Urothelium cell line (cell line): ENCODE measurements around the gene SLC45A1.
A peak's percentile ranks its signal among the peaks of the same experiment; 100 is the strongest.
"Not testable (repeated sequence)": the region's sequence is repeated elsewhere in the genome, so short reads cannot be mapped to it uniquely, and the experiment has no call there.

ENCODE experiments used
- DNase-seq: peaks from one replicate; pipeline ENCODE4 v3.0.0; 2011; ENCODE audit warnings: low spot score, mixed read lengths
- FAIRE-seq: peaks from 2 replicates; lab custom pipeline; 2011; peaks lifted over from hg19 to GRCh38; lab: Jason Lieb, UNC

SLC45A1 gene

DNA sequence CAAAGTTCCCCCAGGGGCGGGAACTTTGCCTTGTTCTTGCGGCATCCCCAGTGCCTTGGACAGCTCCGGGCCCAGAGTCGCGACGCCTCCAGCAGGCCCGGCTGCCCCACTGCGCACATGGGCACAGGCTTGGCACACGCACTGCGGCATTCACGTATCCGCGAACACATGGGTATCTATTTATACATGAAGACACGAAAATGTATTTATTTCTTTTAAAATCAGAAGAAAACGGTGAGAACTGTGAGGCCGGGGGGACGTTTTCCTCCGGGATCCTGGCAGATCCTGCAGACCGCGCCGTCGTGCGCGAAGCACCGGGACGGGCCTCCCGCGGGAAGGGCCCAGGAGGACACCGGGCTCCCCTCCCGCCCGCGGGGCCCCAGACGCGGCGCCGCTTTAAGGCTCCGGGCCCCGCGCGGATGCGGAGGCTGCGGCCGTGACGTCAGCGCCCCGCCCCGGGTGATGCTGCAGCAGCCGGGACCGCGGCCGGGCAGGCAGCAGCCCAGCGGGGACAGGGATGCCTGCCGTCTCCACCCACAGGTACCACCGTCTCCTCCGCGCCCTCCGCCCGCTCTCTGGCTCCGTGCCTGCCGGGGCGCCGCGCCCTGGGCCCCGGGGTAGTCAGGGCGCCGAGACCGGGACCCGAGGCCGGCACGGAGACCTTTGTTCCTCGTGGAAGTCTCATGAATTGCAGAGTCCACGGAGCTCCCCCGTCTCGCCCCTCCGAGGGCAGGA, at the start of gene SLC45A1:
TSS of gene SLC45A1 (plus strand) at position 468 of the 735 bp plus-strand sequence. CDS start 6,216 bp downstream, outside the sequence.
- FAIRE-seq, result no peak
- DNase-seq, result peak; percentile 56

DNA sequence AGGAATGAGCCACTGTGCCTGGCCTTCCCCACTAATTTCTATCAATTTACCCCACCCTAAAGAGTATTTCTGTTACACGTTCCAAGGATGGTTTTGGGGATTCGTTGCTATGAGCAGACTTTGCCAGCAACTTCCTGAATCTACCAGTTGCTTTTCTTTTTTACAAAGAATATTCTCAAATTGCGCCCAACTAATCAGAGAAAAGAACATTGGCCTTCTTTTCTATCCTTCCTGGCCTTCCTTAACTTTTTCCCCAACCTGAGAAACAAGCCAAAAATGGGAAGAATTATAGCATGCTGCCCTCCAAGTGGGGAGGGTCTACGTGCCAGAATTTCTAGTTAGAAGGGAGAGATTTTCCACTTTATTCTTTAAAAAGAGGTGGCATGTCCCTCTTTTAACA, 44.9 kb upstream of the SLC45A1 start:
- FAIRE-seq, result no peak

DNA sequence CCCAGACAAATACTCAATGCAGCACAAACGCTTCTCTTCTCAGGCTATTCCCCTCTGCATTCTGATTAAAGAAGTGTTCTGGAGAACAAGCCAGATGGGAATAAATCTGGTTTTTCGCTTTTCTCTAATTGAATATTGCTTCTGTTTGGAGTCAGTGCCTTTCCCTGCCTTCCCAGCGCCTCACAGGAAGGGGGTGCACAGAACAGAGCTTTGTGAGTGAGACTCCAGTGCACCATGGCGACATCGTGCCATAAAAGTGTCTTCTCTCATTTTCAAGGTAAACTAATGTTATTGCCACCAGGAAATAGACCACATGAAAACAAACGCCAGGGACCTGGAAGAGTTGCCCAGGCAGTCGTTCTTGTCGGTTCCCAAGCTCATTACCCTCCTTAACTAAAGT, 43.6 kb upstream of the SLC45A1 start:
- DNase-seq, result no peak
- no peak for FAIRE-seq

More for the DNA sequence above, 44.9 kb upstream of the SLC45A1 start:
- DNase-seq, result no peak

DNA sequence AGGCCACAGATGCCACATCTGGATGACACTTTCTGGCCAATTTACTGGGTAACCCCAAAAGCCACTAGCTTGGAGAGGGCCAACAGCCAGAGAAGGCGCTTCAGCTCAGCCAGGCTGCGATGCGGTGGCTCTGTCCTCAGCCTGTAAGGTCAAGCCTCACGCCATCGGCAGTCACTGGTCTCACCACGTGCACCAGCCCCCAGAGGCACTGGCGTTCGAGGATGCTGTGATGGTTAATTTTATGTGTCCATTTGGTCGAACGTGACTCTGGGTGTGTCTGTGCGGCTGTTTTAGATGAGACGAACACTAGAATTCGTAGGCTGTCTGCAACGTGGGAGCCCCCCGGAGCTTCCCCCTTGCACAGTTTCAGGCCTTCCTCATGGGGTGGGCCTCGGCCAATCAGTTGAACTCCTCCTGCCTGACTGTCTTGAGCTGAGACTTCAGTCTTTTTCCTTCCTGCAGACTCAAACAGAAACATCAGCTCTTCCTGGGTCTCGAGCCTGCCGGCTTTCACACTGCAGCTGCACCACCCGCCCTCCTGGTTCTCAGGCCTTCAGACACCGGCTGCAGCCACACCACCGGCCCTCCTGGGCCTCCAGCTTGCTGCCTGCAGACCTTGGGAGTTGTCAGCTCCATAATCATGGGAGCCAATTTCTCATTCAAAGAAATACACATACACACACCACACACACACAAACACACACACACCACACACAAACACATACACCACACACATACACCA, 41.6 kb upstream of the SLC45A1 start:
- no peak for DNase-seq
- FAIRE-seq, result no peak

DNA sequence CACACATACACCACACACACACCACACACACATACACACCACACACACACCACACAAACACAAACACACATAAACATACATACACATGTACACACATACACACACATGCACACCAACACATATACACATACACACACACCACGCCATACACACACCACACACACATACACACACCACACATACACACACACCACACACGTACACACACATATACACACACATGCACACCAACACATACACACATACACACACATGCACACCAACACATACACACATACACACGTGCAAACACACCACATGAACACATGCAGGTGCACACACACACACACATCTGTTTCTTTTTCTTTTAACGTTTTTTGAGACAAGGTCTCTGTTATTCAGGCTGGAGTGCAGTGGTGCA, 41.0 kb upstream of the SLC45A1 start:
- FAIRE-seq (peak; percentile 98), DNase-seq (no peak)

DNA sequence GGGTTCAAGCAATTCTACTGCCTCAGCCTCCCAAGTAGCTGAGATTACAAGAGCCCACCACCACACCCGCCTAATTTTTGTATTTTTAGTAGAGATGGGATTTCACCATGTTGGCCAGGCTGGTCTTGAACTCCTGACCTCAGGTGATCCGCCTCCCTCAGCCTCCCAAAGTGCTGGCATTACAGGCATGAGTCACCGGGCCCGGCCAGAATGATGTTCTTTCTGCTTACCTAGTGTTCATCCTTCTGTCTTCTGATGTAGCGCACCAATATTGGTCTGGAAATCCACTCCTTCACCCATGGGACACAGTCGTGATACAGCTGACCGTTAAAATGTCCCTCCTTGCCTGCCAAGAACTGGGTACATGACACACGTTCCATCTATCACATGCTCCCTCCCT, 39.2 kb upstream of the SLC45A1 start:
- not testable (repeated sequence) for DNase-seq, FAIRE-seq

DNA sequence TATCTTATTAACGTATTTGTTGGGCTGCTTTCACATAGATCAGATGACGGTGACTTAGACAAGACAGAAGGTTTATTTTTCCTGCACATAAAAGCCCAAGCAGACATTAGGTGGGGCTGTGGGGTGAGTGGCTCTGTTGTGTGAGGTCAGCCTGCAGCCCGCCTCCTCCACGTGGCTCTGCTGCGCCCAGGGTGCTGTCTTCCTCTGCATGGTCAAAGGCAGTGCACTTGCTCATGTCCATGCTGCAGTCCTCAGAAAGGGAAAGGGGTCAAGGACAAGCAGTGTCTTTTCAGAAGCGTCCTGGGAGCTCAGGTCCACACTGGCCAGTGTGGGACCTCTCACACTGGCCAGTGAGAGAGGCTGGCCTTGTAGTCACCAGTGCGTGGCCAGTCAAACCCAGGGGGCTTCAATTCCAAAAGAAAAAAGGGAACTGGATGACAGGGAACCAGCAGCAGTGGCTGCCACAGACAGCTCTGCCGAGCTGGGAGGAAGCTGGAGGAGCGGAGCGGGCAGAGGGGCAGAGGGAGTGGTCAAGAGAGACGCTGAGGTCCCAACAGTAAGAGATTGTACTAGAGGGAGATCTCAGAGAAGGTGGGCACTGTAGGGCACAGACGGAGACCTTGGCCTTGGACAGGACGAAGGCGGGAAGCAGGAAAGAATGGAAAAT, 35.9 kb upstream of the SLC45A1 start:
- no peak for FAIRE-seq
- no peak for DNase-seq

DNA sequence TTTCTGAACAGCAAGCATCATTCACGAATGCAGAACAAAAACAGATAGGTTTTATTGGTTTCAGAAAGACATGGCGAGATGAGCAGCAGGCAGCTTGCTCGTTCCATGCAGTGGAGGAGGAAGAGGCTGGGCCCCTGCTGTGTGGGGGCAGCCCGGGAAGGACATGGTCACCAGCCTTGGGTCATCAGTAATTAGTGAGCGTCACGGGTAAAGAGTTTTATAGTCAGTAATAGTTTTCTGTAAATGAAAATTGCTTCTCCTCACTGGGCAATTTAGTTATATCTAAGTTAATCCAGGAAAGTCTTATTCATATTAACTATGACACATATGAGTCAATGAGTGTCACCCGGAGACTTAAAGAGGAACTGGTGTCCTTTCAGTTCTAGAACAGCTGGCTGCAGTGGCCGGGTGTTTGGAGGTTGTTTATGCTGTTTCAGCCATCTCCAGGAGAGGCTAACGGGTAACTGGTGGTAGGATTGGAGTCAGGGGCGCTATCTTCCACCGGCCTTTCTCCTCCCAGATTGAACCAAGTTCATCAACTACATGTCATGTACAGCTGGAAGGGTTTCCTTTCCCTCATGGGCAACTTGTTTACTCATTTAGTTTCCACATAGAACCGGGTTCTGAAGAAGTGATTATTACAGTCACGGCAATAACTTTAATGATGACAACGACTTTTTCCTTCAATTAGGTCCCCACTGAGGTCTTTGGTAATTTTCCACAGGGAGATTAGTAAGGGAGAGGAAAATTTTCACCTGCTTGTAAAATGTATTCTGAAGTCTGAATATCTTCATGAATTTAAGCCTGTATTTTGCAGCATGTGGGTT, 34.6 kb upstream of the SLC45A1 start:
- FAIRE-seq (no peak), DNase-seq (no peak)

DNA sequence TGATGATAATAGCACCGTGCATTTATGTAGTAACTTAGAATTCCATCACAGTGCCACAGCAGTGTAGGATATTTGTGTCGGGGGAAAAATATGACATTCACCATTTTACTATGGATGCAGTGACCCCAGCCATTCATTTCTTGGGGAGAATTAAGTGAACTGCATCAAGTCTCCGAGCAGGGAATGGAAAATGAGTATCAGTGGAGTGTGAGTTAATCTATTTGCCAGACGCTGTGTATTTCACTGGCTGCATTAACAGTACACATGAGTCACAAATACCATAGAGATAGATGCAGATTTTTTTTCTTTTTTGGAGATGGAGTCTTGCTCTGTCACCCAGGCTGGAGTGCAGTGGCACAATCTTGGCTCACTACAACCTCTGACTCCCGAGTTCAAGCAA, 33.8 kb upstream of the SLC45A1 start:
- FAIRE-seq (no peak), DNase-seq (no peak)

DNA sequence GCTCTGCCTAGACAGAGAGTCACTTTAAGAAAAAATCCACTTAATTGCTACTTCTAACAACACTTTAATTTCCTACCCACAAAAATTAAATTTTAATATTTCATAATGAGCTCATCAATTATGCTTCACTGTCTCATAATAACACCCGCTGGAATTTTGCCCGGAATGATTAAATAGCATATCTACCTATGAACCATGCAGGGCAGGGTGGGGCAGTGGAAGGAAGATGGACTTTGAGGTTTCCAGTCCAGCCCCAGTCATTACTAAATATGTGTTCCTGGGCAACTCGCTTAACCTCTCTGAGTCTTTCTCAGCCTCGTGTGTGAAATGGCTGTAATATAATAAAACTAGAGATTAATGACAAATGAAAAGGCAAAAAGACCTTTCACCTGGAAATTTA, 32.8 kb upstream of the SLC45A1 start:
- no peak for DNase-seq
- FAIRE-seq, result no peak

DNA sequence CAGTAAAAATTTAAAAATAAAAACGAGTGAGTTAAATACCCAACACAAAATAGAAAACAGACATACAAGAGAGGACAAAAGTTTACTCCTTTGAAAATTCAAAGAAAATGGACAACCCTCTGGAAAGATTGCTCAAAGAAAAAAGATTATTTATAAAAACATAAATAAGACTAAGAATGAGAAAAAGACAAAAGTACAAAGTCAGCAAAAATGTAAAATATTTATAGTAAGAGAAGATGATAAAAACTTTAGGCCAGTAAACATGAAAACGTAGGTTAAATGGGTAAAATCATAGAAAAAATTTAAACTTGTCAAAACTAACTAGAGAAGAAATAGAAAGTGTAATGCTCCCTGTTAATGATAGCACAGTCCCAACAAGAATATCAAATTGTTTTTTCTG, 31.9 kb upstream of the SLC45A1 start:
- DNase-seq (no peak), FAIRE-seq (no peak)

DNA sequence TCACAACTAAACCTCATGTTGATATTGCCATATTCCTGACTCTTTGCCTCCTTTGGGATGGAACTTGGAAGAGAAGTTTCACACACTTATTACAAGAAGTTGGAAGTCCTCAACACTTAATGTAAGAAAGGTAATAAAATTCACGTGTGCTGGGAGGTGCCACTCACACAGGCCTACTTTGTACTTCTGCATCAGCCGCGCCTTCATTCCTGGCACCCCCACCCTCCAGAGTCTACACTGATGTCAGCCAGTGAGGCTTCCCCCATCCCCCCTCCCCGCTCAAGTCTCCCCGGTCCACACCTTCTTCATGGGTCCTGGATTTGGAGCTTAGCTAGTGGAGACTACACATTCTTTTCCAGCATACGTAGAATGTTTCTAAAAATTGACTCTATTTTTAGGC, 24.8 kb upstream of the SLC45A1 start:
- DNase-seq (peak; percentile 38), FAIRE-seq (no peak)

DNA sequence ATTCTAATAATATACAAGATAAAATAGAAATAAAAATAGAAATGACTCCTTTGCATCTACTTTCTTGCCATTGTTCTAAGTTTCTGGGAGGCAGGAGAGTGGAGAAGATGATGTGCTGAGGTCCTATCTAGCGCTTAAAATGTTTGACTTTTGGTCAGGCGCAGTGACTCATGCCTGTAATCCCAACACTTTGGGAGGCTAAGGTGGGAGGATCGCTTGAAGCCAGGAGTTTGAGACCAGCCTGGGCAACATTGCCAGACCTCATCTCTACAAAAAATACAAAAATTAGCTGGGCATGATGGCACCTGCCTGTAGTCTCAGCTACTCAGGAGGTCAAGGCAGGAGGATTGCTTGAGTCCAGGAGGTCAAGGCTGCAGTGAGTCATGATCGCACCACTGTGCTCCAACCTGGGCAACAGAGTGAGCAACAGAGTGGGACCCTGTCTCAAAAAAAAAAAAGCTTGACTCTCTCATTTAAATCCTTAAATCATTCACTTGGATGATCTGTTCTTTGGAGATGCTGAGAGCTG, 24.2 kb upstream of the SLC45A1 start:
- DNase-seq, result no peak

DNA sequence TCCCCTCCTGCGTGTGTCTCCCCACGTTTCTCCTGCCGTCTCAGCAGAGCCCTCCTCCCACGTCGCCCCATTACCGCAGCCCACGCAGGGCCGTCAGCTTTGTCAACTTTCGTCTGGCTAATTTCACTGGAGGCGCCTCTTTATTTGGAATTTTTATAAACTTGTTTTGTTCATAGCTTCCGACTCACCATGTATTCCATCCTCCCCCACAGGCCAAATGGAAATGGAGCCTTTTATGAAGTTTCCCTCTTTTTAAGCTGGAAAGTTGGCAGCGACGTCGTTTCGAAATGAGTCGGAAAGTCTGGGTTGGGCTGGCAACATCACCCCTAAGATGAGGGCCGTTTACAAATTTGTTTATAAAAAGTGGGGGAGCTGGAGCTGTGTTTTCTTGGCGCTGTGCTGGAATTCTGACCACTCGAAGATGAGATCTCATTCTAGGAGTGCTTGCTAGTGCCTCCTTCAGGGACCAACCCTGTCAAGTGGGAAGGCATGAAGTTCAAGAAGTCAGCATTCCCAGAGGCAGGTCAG, 23.7 kb upstream of the SLC45A1 start:
- no peak for FAIRE-seq
- no peak for DNase-seq

More for the DNA sequence above, 24.2 kb upstream of the SLC45A1 start:
- FAIRE-seq, result no peak

DNA sequence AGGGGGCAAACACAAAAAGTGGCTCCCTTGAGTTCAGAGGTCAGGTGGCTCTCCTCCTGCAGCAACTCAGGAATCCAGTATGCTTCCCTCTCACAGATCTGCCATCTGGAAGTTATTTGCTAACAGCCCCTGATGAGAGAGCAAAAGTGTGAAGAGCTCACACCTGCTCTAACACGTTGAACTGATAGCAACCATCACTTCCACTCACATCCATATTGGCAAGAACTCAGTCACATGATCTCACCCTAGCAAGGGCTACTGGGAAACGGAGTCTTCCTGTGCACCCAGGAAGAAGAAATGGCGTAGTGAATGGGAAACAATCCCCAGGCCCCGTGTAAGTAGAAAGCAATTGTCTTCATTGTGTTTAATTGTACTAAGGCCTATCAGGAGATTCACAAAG, 20.7 kb upstream of the SLC45A1 start:
- DNase-seq, result no peak
- FAIRE-seq, result no peak

DNA sequence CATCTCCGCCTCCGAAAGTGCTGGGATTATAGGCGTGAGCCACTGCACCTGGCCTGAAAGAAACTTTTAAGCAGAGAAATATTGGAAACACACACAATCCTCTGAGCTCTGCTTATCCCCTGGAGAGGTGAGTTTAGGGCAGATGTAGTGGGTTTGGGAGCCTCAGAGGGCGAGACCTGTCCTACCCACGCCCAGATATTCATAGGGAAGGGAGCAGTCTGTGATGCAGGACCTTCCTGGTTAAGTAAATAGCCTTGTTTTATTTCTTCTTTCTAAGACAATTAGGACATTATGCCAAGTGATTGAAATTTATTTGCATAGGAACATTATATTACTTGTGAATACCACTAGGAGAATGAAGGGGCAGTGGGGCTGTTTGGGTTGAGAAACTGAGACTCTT, 18.0 kb upstream of the SLC45A1 start:
- DNase-seq (no peak), FAIRE-seq (no peak)

DNA sequence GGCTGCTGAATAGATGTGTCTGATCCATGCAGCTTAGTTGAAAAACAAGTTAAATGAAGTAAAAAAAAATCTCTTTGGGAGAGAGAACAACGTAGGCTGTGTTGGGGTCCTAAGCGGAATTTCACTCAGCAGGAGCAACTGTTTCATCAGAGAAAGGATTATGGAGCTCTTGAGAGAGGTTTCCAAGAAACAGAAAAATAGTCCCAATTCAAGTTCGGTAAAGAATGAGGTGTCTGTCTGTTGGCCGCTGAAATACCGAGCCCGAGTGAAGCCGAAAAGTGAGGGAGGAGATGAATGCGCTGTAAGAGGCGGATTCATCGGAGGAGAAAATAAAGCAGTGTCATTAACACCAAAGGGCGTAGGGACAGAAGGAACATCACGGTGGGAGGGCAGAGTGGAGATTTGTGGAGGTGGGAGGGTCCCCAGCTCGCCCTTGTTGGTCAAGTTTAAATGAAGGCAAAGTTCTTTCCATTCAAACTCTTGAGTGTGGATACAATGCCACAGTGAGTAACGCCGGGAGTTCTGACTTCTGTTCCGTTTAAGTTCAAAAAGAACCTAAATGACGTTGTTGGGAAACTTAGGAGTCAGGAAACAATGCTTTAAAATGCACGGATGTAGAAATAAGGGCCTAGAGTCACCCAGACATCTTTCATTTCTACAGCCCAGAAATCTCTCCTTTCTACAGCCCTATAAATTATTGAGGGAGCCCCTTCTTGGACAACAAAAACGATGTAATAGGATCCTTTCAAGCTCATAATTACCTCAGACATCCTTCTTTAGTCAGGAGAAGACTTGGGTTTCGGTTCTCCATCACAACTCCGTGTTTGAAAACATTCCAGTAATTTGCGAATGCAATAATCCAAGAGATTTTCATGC, 15.6 kb upstream of the SLC45A1 start:
- no peak for DNase-seq
- no peak for FAIRE-seq

DNA sequence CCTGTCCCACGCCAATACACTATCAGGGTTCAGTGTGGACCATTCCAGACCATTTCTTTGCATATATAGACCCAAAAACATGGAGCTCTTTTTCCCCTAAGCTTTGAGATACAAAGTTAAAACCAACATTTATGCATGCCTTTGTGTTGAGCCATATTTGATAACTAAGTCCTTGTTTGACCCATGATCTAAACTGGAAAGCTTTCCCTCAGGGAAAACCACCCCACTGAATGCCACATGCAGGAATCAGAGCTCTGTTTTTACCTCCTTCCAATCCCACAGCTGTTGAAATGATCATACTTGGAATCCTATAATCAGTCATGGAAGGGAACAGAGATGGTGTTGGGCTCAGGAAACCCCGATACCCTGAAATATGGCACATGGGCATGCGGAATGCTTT, 14.8 kb upstream of the SLC45A1 start:
- FAIRE-seq (no peak), DNase-seq (no peak)

DNA sequence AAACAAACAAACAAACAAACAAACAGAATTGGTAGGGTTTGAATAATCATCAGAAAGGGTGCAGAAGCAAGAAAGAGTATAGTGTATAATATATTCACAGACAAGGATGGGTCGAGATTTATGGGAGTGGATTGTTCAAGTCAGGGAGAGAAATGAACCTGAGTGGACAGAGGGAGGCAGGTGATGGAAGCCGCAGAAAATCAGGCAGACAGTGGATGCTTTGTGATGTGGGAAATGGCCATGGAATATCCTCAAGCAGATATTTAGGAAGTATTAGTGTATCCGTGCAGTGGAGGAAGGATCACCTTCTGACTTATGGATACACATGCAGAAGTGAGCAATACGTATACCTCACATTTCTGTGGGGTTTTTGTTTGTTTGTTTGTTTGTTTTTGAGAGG, 14.0 kb upstream of the SLC45A1 start:
- DNase-seq, result no peak
- FAIRE-seq, result no peak
